Astrocyte (in vitro differentiated cells and primary cell): ENCODE results near the gene ZNF222.

Experiments used
- EZH2 ChIP-seq: IDR thresholded peaks from 2 replicates; pipeline ENCODE4 v1.6.1; 2012; ENCODE audit warnings: mild to moderate bottlenecking, low read length, inconsistent platforms; ENCODE audit not compliant: insufficient read depth
- TF ChIP-seq, protein P1 (sequence below): IDR thresholded peaks from 2 replicates; pipeline ENCODE4 v1.5.1; 2011; ENCODE audit warnings: low read depth, mild to moderate bottlenecking, inconsistent platforms, low read length, moderate library complexity; ENCODE audit not compliant: insufficient read depth

DNA sequence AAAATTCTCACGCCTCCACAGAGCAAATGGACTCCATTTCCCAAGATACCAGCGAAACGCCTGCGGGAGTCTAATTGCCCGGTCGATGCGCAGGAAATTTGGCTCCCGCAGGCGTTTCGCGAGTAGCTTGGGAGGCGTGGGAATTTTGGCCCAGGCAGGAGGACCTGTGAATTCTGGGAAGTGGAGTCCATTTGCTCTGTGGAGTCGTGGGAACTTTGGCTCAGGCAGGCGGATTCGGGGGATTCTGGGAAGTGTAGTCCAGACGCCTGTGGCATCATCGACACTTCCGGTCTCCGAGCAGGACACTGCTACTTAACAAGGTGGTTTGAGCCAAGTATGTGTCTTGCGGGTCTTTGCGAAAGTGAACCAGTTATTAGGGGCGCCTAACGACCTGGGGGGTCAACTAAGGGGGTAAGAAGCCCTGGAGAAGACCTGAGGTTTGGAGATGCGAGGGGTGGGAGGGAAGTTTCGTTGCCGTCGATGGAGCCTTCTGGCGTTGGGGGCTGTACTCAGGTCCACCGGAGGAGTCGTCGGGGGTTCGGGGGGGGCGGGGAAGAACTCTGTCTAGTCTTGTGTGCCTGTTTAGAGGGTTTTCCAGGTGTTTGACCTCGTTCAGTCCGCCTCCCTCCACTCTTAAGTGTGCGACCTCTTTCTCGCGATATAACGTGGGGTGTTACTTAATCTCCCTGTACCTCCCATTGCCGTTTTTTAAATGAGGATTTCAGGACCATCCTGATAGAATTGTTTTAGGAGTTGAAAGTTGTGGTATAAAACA, 41.1 kb upstream of the ZNF222 start, which contains the start of gene ZNF155:
- TF ChIP-seq, protein P1, sequence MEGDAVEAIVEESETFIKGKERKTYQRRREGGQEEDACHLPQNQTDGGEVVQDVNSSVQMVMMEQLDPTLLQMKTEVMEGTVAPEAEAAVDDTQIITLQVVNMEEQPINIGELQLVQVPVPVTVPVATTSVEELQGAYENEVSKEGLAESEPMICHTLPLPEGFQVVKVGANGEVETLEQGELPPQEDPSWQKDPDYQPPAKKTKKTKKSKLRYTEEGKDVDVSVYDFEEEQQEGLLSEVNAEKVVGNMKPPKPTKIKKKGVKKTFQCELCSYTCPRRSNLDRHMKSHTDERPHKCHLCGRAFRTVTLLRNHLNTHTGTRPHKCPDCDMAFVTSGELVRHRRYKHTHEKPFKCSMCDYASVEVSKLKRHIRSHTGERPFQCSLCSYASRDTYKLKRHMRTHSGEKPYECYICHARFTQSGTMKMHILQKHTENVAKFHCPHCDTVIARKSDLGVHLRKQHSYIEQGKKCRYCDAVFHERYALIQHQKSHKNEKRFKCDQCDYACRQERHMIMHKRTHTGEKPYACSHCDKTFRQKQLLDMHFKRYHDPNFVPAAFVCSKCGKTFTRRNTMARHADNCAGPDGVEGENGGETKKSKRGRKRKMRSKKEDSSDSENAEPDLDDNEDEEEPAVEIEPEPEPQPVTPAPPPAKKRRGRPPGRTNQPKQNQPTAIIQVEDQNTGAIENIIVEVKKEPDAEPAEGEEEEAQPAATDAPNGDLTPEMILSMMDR: no peak
- no peak for TF ChIP-seq EZH2
